H1 (cell line): ENCODE results near the gene RNF5. TPM values are rescaled to one million over a fixed set of nuclear protein-coding genes. Genes with fewer than 3 reads are reported as not detected.

ENCODE experiments used
- CTCF ChIA-PET: fragments of 300-600 bp; sonication (Branson Sonifier 250); formaldehyde crosslinking; loops from one replicate; lab custom pipeline; 2021; ENCODE audit not compliant: partially characterized antibody; lab: Charles Lee
- POLR2A ChIA-PET: fragments of 300-600 bp; sonication (Branson Sonifier 250); formaldehyde crosslinking; loops from one replicate; lab custom pipeline; 2021; ENCODE audit warnings: inconsistent platforms; ENCODE audit not compliant: partially characterized antibody; lab: Charles Lee
- DNase-seq, 2 experiments: peaks; one replicate each; pipeline versions ENCODE4 v3.0.0 to v3.0.0-alpha.2; 2010 to 2022; ENCODE audit warnings: low spot score in 2 of 2, low read depth in 1 of 2, mixed read lengths in 1 of 2
- FAIRE-seq: peaks from 2 replicates; lab custom pipeline; 2011; peaks lifted over from hg19 to GRCh38; lab: Jason Lieb, UNC
- H2AFZ ChIP-seq: 2 replicates; pipeline ENCODE4 v1.8.1; 2012; ENCODE audit warnings: low read length, inconsistent platforms
- H2AK5ac ChIP-seq: 2 replicates; pipeline ENCODE4 v1.6.1; 2013; ENCODE audit warnings: low read depth, low read length
- H2BK120ac ChIP-seq: replicated peaks from 2 replicates; pipeline ENCODE3; 2013; ENCODE audit warnings: low read depth, low read length, inconsistent platforms
- H2BK12ac ChIP-seq: 2 replicates; pipeline ENCODE4 v1.6.1; 2013; ENCODE audit warnings: low read depth, low read length
- H2BK15ac ChIP-seq: 2 replicates; pipeline ENCODE4 v1.6.1; 2013; ENCODE audit warnings: low read length
- H2BK20ac ChIP-seq: 2 replicates; pipeline ENCODE4 v1.6.1; 2013; ENCODE audit warnings: low read length
- H2BK5ac ChIP-seq: 2 replicates; pipeline ENCODE4 v1.6.1; 2013; ENCODE audit warnings: low read depth, low read length
- H3K14ac ChIP-seq: 2 replicates; pipeline ENCODE4 v1.6.1; 2013; ENCODE audit warnings: inconsistent platforms; ENCODE audit not compliant: insufficient read length
- H3K18ac ChIP-seq: 2 replicates; pipeline ENCODE4 v1.6.1; 2013; ENCODE audit warnings: low read length; ENCODE audit errors: extremely low read depth
- H3K23ac ChIP-seq: 2 replicates; pipeline ENCODE4 v1.6.1; 2013; ENCODE audit warnings: inconsistent platforms; ENCODE audit not compliant: insufficient read length
- H3K23me2 ChIP-seq: 2 replicates; pipeline ENCODE4 v1.6.1; 2013; ENCODE audit warnings: low read depth, low read length
- H3K27ac ChIP-seq: 2 replicates; pipeline ENCODE4 v1.6.1; 2011; ENCODE audit warnings: low read depth, low read length, inconsistent platforms
- H3K27me3 ChIP-seq, 4 experiments: replicated peaks in 1 of 4; 1 replicate in 1 of 4; 2 replicates in 3 of 4; pipeline versions ENCODE4 v1.6.1 to v1.8.1; 2011 to 2013; ENCODE audit warnings: low read length in 3 of 4, mild to moderate bottlenecking in 3 of 4, inconsistent platforms in 2 of 4, mixed read lengths in 2 of 4, moderate library complexity in 1 of 4; ENCODE audit not compliant: control insufficient read depth in 3 of 4, insufficient read depth in 3 of 4; ENCODE audit errors: extremely low read depth in 1 of 4
- H3K36me3 ChIP-seq, 4 experiments: 2 replicates each; pipeline versions ENCODE4 v1.6.1 to v1.8.1; 2011 to 2013; ENCODE audit warnings: mild to moderate bottlenecking in 4 of 4, low read length in 3 of 4, moderate library complexity in 2 of 4, control low read depth in 1 of 4, inconsistent platforms in 1 of 4; ENCODE audit not compliant: insufficient read depth in 4 of 4, control insufficient read depth in 2 of 4
- H3K4ac ChIP-seq: replicated peaks from 2 replicates; pipeline ENCODE3; 2013; ENCODE audit warnings: low read length, low read depth, mixed read lengths, inconsistent platforms; ENCODE audit not compliant: insufficient read length
- H3K4me1 ChIP-seq, 4 experiments: replicated peaks in 1 of 4; 1 replicate in 1 of 4; 2 replicates in 3 of 4; pipeline versions ENCODE4 v1.6.1 to v1.8.1; 2011 to 2013; ENCODE audit warnings: low read length in 3 of 4, inconsistent platforms in 2 of 4, mixed read lengths in 1 of 4; ENCODE audit not compliant: insufficient read depth in 4 of 4, control insufficient read depth in 3 of 4
- H3K4me2 ChIP-seq, 2 experiments: 2 replicates each; pipeline versions ENCODE4 v1.6.1 to v1.8.1; 2011 to 2013; ENCODE audit warnings: low read depth in 2 of 2, low read length in 2 of 2, control low read depth in 1 of 2, inconsistent platforms in 1 of 2, mild to moderate bottlenecking in 1 of 2; ENCODE audit not compliant: insufficient read depth in 1 of 2
- H3K4me3 ChIP-seq, 4 experiments: fragments of 200-600, 300-600 bp in 1 of 4; sonication (generic), shearing (Covaris generic), sonication (Bioruptor Twin) in 1 of 4; 2 replicates each; pipeline versions ENCODE4 v1.5.1 to v1.8.1; 2011 to 2016; ENCODE audit warnings: low read length in 4 of 4, low read depth in 3 of 4, control low read depth in 2 of 4, inconsistent platforms in 2 of 4, mild to moderate bottlenecking in 2 of 4, mixed read lengths in 1 of 4, moderate library complexity in 1 of 4; ENCODE audit not compliant: insufficient read depth in 2 of 4; ENCODE audit errors: extremely low read depth in 1 of 4
- H3K56ac ChIP-seq: replicated peaks from 2 replicates; pipeline ENCODE3; 2013; ENCODE audit warnings: low read depth, mild to moderate bottlenecking, mixed read lengths, low read length, inconsistent platforms; ENCODE audit not compliant: insufficient read length
- H3K79me1 ChIP-seq: 2 replicates; pipeline ENCODE4 v1.6.1; 2013; ENCODE audit warnings: low read depth, low read length, control low read depth
- H3K79me2 ChIP-seq, 2 experiments: 2 replicates each; pipeline versions ENCODE4 v1.6.1 to v1.8.1; 2012 to 2013; ENCODE audit warnings: low read length in 2 of 2, mild to moderate bottlenecking in 2 of 2, inconsistent platforms in 1 of 2; ENCODE audit not compliant: insufficient read depth in 2 of 2, control insufficient read depth in 1 of 2
- H3K9ac ChIP-seq, 4 experiments: replicated peaks in 1 of 4; 1 replicate in 1 of 4; 2 replicates in 3 of 4; pipeline versions ENCODE4 v1.6.1 to v1.8.1; 2011 to 2013; ENCODE audit warnings: low read depth in 3 of 4, low read length in 3 of 4, control low read depth in 2 of 4, mild to moderate bottlenecking in 2 of 4, moderate library complexity in 2 of 4, inconsistent platforms in 1 of 4; ENCODE audit errors: extremely low read depth in 1 of 4
- H3K9me3 ChIP-seq, 2 experiments: 2 replicates each; pipeline versions ENCODE4 v1.6.1 to v1.8.1; 2012 to 2013; ENCODE audit warnings: mild to moderate bottlenecking in 2 of 2, moderate library complexity in 2 of 2, control low read depth in 1 of 2, inconsistent platforms in 1 of 2, low read depth in 1 of 2, low read length in 1 of 2, mixed read lengths in 1 of 2; ENCODE audit not compliant: insufficient read depth in 2 of 2
- H4K20me1 ChIP-seq, 2 experiments: replicated peaks in 1 of 2; 2 replicates each; pipeline versions ENCODE3 to v1.8.1; 2011 to 2013; ENCODE audit warnings: inconsistent platforms in 2 of 2, low read length in 2 of 2, mild to moderate bottlenecking in 1 of 2; ENCODE audit not compliant: insufficient read depth in 2 of 2, control insufficient read depth in 1 of 2
- H4K5ac ChIP-seq: 2 replicates; pipeline ENCODE4 v1.6.1; 2013; ENCODE audit warnings: low read length, low read depth, mixed read lengths, inconsistent platforms; ENCODE audit not compliant: insufficient read length
- H4K8ac ChIP-seq: 2 replicates; pipeline ENCODE4 v1.8.0; 2013; ENCODE audit warnings: mild to moderate bottlenecking, moderate library complexity, low read length, inconsistent platforms; ENCODE audit not compliant: insufficient read depth; ENCODE audit errors: extremely low read depth
- H4K91ac ChIP-seq: replicated peaks from 2 replicates; pipeline ENCODE3; 2013; ENCODE audit warnings: low read length, mixed read lengths, inconsistent platforms; ENCODE audit not compliant: insufficient read length
- BACH1 ChIP-seq: IDR thresholded peaks from 2 replicates; pipeline ENCODE4 v1.6.1; 2012; ENCODE audit warnings: low read length, improper control_type of control experiment
- BRCA1 ChIP-seq: IDR thresholded peaks from 2 replicates; pipeline ENCODE4 v1.6.1; 2012; ENCODE audit warnings: low read depth, low read length, improper control_type of control experiment
- CHD2 ChIP-seq: IDR thresholded peaks from 2 replicates; pipeline ENCODE4 v1.6.1; 2012; ENCODE audit warnings: low read length, improper control_type of control experiment
- FOSL1 ChIP-seq: IDR thresholded peaks from 2 replicates; pipeline ENCODE4 v1.6.1; 2011; ENCODE audit warnings: mild to moderate bottlenecking, low read depth, low read length, moderate library complexity; ENCODE audit not compliant: insufficient read depth
- JUND ChIP-seq: IDR thresholded peaks from 2 replicates; pipeline ENCODE4 v1.6.1; 2011; ENCODE audit warnings: mild to moderate bottlenecking, improper control_type of control experiment, low read length
- SP4 ChIP-seq: IDR thresholded peaks from 2 replicates; pipeline ENCODE4 v1.6.1; 2012; ENCODE audit warnings: low read length, inconsistent platforms
- SUZ12 ChIP-seq: fragments of 200-600 bp; sonication (generic); IDR thresholded peaks from 2 replicates; pipeline ENCODE4 v1.6.1; 2012; ENCODE audit warnings: mild to moderate bottlenecking, inconsistent platforms, low read length, moderate library complexity, mixed read lengths
- TAF1 ChIP-seq: IDR thresholded peaks from 2 replicates; pipeline ENCODE4 v1.6.1; 2011; ENCODE audit warnings: mild to moderate bottlenecking, low read depth, low read length
- ZNF274 ChIP-seq: IDR thresholded peaks from 2 replicates; pipeline ENCODE4 v1.7.0; 2012; ENCODE audit warnings: low read length, borderline replicate concordance; ENCODE audit errors: extremely low read depth
- WGBS, 2 experiments: shearing (Covaris generic) in 1 of 2; methylation state at CpG; one replicate each; pipeline versions ENCODE4 v1.1.6 to v1.1.7; 2013 to 2015; ENCODE audit warnings: low lambda C conversion rate in 2 of 2, mixed read lengths in 2 of 2, inconsistent platforms in 1 of 2, low coverage in 1 of 2, missing lambda C conversion rate in 1 of 2; ENCODE audit not compliant: insufficient replicate concordance in 2 of 2, insufficient coverage in 1 of 2, insufficient read length in 1 of 2; ENCODE audit errors: extremely low coverage in 1 of 2, missing lambda C conversion rate in 1 of 2; 5-methylcytosine and 5-hydroxymethylcytosine counted together
- polyA plus RNA-seq, 7 experiments: library from polyadenylated mRNA; depleted of rRNA in 3 of 7; stranded (reverse) in 5 of 7; unstranded in 2 of 7; fragments of >200 nt in 5 of 7; fragments of 200-250 nt in 2 of 7; gene quantifications; 1 replicate in 5 of 7; 2 replicates in 1 of 7; 4 replicates in 1 of 7; pipeline versions ENCODE4 v1.2.1 to v1.2.3, GENCODE V29; 2011 to 2013; ENCODE audit warnings: missing spikeins in 2 of 7, mixed read lengths in 2 of 7
- total RNA-seq: library from RNA; stranded (reverse); fragmentation: NEBNext Ultra II Directional; extraction: Animal tissue kit (Norgen Biotek cat#: 25700); gene quantifications from 2 replicates; pipeline ENCODE4 v1.2.1, GENCODE V29; 2021
- TF ChIP-seq, protein P1 (sequence below): IDR thresholded peaks from 2 replicates; pipeline ENCODE4 v1.6.1; 2011; ENCODE audit warnings: low read depth, mild to moderate bottlenecking, low read length; ENCODE audit not compliant: insufficient read depth
- TF ChIP-seq, protein P2 (sequence below), 3 experiments: IDR thresholded peaks; 1 replicate in 2 of 3; 2 replicates in 1 of 3; pipeline versions ENCODE4 v1.5.1 to v1.6.1; 2011; ENCODE audit warnings: low read length in 3 of 3, mild to moderate bottlenecking in 3 of 3, inconsistent platforms in 2 of 3, low read depth in 1 of 3, moderate library complexity in 1 of 3; ENCODE audit not compliant: insufficient read depth in 1 of 3; ENCODE audit errors: control extremely low read depth in 1 of 3

RNF5 gene
- total and polyA plus RNA-seq, 2 of the 8 experiments (the other 6 are each of a cell fraction or from before 2014, with no cell fraction given), result 90.0 to 158 TPM

DNA sequence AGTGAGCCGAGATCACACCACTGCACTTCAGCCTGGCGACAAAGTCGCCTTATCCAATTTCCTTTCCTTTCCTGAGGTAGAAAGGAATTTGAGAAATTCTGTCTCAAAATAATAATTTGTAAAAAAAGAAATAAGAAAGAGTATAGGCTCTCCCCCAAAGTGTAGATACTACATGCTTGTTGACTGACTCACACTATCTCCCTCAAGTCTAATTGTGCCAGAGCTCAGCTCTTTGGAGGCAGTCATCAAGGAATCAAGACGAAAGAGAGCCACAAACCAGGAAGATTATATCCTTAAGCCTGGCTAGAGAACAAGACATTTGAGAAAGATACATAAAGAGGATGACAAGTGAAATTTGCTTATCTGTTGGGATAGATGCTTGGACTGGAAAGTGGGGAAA lies 44.4 kb upstream of the RNF5 start:
- no peak for FAIRE-seq
- no peak overlapping the region for H2AFZ ChIP-seq
- 95% methylated on average over 4 of the region's 4 CpGs; no CpG with 5 or more reads in 1 of the 2 experiments for WGBS, 2 experiments
- TF ChIP-seq BACH1 (no peak), FOSL1 (no peak), ZNF274 (no peak), TAF1 (no peak), SP4 (no peak), JUND (no peak), BRCA1 (no peak), SUZ12 (no peak), CHD2 (no peak)
- TF ChIP-seq, protein P1, sequence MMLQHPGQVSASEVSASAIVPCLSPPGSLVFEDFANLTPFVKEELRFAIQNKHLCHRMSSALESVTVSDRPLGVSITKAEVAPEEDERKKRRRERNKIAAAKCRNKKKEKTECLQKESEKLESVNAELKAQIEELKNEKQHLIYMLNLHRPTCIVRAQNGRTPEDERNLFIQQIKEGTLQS, result no peak
- TF ChIP-seq, protein P2, sequence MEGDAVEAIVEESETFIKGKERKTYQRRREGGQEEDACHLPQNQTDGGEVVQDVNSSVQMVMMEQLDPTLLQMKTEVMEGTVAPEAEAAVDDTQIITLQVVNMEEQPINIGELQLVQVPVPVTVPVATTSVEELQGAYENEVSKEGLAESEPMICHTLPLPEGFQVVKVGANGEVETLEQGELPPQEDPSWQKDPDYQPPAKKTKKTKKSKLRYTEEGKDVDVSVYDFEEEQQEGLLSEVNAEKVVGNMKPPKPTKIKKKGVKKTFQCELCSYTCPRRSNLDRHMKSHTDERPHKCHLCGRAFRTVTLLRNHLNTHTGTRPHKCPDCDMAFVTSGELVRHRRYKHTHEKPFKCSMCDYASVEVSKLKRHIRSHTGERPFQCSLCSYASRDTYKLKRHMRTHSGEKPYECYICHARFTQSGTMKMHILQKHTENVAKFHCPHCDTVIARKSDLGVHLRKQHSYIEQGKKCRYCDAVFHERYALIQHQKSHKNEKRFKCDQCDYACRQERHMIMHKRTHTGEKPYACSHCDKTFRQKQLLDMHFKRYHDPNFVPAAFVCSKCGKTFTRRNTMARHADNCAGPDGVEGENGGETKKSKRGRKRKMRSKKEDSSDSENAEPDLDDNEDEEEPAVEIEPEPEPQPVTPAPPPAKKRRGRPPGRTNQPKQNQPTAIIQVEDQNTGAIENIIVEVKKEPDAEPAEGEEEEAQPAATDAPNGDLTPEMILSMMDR (IDR thresholded peaks at IDR 0.05; ENCODE audit: control extremely low read depth in 1 of 3, insufficient read depth in 1 of 3, low read depth in 1 of 3, low read length in 3 of 3), result no peak

More for the DNA sequence above, 44.4 kb upstream of the RNF5 start:
- no peaks in the 10 kb centered on the region for H3K36me3 ChIP-seq
- H3K56ac ChIP-seq, result no peak overlapping the region
- H2BK12ac ChIP-seq, result no peak overlapping the region
- no peak overlapping the region for H3K23ac ChIP-seq
- H3K27me3 ChIP-seq, result no peaks in the 10 kb centered on the region
- no peak overlapping the region for H3K9ac ChIP-seq
- H3K79me2 ChIP-seq, result peaks cover 0 to 5% of the 10 kb centered on the region in 2 experiments; a peak in 1 of 4 replicates
- no peak overlapping the region for H2BK20ac ChIP-seq
- ChIA-PET CTCF (interaction anchor here (1.5 kb wide), 1 partner anchor 15 kb away, joined by 4 read pairs; no protein-coding TSS in a partner anchor), POLR2A (no interaction called here)
- H4K20me1 ChIP-seq, result no peaks in the 10 kb centered on the region
- H2BK15ac ChIP-seq, result no peak overlapping the region
- H3K23me2 ChIP-seq, result peaks cover 5% of the 10 kb centered on the region
- H3K4me1 ChIP-seq, result peaks cover 0 to 6% (median 5%) of the 10 kb centered on the region in 4 experiments; a peak in 5 of 7 replicates
- no peak for DNase-seq
- no peak overlapping the region for H4K5ac ChIP-seq
- no peak overlapping the region for H3K27ac ChIP-seq
- 0 out of 2 replicates have a peak, but pooled peaks cover 2% of the 10 kb centered on the region for H3K79me1 ChIP-seq
- H3K18ac ChIP-seq, result no peak overlapping the region
- no peaks in the 10 kb centered on the region for H3K9me3 ChIP-seq
- H4K8ac ChIP-seq, result no peak overlapping the region
- H2BK5ac ChIP-seq, result no peak overlapping the region
- H3K14ac ChIP-seq, result no peak overlapping the region
- no peak overlapping the region for H3K4me2 ChIP-seq
- no peak overlapping the region for H3K4ac ChIP-seq
- no peak overlapping the region for H2BK120ac ChIP-seq
- H4K91ac ChIP-seq, result no peak overlapping the region
- no peak overlapping the region for H3K4me3 ChIP-seq
- no peak overlapping the region for H2AK5ac ChIP-seq
